NK-92 treated with Interleukin-12 subunit alpha and Interleukin-12 subunit beta, amount 100 ng/mL, for 24 hours (cell line): ENCODE results near the gene ZCCHC7.
"Not testable (repeated sequence)": the region's sequence is repeated elsewhere in the genome, so short reads cannot be mapped to it uniquely, and the experiment has no call there.

Experiments
- DNase-seq: peaks from one replicate; lab custom pipeline; 2025; lab: John Stamatoyannopoulos, UW

Gene ZCCHC7

DNA sequence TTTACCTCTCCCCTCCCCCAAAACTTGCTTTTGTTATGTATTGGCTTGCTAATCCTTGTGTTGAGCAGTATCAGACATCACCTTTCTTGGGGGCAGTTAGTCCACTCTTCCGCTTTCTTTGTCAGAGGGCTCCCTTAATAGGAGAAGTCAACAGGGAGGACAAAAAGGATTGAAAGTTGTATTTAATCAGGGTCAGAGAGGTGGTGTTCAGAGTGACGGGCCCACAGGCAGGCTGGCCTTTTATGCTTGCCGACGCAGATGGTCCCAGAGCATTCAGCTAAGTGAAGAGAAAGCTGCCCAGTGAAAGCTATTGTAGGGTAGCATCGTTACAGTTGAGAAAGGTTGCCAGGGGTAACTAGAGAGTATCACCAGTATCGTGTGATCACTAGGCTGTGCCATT is 131.1 kb downstream of the ZCCHC7 start:
- DNase-seq: no peak

DNA sequence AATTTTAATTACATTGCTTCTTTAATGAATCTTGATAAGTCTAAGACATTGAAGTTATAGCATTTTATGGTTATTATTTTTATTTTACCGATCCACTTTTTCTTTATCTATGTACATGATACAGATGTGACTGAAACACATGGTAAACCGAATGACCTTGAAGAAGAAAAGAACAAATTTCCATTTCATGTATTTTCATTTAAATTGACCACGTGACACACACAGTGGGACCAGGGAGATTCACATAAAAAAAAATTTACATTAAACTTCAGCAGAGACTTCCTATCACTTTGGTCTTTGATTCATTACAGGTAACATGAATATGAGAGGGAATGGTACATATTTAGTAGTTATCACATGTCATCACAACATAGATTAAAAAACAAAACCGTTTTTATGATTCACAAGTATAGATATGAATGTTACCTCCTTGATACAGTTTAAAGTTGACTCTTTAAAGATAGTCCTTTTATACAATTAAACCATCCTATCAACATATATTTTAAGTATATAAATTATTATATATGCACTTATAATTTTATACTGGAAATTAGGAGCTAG is 133.1 kb downstream of the ZCCHC7 start:
- no peak for DNase-seq

DNA sequence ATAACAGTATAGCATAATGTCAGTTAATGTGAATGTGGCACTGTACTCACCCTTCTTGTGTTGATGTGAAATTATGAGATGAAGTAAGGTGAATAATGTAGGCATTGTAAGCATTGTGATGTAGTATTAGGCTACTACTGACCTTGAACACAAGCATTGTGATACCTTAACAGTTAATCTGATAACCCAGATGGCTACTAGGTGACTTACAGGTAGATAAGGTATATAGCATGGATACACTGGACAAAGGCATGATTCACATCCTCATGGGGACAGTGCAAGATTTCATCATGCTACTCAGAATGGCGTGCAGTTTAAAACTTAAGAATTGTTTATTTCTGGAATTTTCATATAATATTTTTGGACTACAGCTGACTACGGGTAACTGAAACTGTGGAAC is 134.8 kb downstream of the ZCCHC7 start:
- DNase-seq: no peak

DNA sequence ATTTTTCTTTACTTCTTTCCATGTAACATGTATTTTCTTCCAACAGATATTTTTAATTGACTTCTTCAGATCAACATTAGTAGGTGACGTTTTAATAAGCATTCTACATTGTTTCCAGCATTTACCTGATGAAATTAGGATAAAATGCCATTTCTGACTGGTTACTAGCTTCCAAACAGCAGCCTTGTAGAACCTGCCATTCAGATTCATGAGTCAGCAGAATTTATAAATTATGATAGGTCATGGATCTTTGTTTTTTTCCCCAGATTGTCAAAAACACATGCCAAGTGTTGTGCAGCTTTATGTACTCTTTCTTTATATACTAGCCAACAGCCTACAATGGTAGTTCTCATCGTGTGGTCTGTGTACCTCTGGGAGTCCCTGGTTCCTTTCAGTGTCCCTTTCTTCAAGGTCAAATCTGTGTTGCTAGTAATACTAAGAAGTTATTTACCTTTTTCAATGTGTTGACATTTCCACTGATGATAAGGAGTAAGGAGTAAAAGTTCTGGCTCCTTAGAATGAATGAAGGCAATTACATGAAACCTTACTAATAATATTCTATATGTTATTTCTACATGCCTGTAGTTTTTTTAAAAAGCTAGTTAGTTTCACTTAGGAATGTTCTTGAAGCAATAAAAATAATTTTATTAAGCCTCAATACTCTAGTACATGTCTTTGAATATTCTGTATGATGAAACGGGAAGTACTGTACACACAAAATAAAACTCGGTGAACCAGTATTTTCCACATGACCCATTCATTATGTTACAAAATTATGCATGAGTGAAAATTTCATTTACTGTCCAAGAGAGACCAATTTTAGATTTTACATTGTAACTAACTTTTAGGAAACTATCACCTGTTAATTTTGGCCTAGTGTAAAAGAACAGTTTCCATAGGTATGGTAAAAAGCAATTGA is 135.8 kb downstream of the ZCCHC7 start:
- DNase-seq: no peak

DNA sequence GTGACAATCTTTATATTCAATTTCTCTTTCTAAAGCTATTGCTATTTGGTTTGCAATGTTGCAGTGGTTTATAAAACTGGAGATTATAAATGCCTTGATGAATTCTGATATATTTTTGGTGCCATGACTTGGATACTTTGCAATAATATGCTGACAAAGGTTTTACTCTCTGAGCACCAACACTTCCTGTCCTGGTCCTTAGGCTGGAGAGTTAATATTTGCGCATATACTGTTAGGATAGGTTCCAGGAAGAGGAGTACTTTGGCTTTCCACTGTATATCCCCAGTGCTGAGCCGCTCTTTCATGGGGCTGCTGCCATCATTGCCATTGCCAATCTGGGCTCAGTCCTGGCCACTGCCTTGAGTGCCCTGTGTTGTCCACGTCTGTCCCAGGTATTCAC is 139.6 kb downstream of the ZCCHC7 start:
- DNase-seq: no peak

DNA sequence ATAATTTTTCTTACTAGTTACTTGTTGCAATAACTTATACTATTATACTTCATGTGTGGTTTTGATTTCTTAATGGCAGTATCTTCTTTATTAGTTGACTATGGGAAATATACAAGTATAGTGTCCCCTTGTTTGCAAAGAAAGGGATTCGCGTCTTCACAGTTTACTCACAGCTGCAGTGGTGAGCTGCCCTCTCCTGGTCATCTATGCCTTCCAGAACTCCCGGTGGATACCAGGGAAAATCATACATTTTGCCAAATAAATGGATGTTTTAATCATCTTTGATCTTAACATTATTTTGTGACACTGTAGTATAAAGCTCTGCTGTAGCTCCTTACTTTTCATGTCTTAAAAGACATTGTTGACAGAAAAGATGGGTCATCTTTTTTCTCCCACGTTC is 142.0 kb downstream of the ZCCHC7 start:
- no peak for DNase-seq

DNA sequence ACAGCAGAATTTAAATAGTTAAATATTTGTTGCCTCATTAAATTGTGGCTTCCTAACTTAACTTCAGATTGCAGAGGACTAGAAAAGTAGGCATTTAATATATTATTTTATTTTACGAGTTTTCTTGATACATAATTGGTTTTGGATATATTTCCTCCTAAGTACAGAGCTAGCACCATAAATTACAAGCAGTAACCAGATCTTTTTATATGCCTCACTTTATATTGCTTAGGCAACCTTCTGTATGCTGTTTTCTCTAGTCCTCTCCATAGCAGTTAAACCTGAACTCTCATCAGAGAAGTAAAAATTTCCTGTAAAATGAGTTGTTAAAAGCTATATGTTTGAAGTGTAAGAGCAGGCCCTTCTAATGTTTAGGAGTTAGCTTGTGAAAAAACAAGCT is 144.2 kb downstream of the ZCCHC7 start:
- no peak for DNase-seq

DNA sequence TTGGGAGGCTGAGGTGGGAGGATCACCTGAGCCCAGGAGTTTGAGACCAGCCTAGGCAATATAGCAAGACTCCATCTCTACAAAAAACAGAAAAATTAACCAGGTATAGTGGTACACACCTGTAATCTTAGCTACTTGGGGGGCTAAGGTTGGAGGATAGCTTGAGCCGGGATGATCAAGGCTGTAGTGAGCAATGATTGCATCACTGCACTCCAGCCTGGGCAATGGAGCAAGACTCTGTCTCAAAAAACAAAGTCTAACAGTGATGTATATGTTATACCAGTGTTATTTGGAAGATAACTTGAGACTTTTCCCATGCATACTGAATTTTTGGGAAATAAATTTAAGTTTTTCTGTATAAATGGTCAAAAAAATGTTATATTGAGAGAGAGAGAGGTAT is 146.3 kb downstream of the ZCCHC7 start:
- DNase-seq: no peak

DNA sequence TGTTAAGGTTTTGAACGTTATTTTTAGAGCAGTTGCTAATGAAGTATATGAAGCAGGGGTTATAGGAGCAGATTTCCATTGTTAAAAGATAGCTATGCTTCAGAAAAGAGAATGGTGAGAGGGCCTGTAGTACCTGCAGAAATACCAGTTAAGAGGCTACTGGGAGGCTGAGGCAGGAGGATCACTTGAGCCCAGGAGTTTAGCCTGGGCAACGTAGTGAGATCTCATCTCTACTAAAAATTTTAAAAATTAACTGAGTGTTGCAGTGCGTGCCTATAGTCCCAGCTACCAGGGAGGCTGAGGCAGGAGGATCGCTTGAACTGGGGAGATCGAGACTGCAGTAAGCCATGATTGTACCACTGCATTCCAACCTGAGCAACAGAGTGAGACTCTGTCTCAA is 148.8 kb downstream of the ZCCHC7 start:
- DNase-seq: no peak

DNA sequence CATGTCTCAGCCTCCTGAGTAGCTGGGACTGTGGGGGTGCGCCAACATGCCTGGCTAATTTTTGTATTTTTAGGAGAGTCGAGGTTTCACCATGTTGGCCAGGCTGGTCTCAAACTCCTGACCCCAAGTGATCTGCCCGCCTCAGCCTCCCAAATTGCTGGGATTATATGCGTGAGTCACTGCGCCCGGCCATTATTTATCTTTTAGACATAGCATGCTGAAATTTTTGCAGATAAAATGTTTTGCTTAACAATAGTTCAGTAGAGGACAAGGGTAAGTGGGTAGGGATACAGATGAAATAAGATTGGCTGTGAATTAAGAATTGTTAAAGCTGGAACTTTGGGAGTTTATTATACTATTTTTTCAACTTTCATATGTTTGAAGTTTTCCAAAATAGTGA is 151.3 kb downstream of the ZCCHC7 start:
- DNase-seq: no peak

DNA sequence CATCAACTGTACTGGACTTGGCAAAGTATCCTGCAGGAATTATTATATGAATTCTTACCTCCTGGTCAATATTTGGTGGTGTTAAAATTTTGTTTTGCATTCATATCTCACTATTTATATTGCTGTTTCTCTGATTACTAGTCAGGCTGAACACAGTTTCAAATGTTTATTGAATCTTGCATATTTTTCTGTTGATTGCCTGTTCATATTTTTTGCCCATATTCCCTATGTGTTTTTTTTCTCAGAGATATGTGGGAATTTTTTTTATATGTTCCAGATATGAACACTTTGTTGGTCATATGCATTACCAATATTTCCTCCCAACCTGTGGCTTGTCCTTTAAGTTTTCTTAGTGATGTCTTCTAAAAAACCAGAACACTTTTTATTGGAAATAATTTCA is 153.2 kb downstream of the ZCCHC7 start:
- DNase-seq: no peak

DNA sequence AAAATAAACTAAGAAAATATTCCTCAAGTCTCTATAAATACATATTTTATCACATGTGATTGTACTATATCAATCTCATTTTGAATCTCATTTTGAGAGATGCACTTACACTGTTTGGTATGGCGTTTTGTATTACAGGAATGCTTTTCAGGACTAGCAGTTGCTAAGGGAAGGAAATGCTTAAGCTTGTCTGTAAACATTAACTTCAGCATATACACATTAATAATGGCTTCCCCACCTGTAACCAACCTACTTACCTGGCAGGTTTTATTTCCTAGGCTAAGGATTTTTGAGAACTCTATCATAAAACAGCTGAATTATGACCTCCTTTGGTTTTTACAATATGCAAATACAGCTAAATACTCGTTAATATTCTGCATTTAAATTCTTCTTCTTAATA is 161.2 kb downstream of the ZCCHC7 start:
- DNase-seq: no peak

DNA sequence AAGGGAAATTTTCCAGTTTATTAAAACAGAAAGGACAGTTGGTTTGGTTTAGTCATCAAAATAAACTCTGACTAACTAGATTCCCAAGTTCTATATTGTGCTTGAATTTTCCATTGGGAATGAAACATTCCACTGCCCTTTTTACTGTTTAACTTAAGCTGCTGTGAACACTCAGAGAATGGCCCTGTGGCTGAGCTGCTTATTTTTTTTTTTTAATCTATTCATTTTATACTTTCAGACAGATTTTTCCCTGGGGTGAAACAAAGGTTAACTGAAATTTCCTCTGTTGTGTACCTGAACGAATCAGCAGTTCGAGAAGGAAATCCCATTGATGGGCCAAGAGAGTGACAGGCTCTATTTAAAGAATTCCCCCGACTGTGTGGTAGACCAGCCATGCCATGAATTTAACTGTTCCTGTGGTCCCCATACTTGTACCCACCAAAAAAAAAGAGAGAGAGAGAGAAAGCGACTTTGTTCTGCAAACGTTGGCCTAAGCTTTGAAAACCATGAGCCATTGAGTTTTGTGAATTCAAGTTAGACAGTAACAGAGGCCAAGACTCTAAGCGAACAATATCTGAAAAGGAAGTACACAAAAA is 163.5 kb downstream of the ZCCHC7 start:
- DNase-seq: no peak

DNA sequence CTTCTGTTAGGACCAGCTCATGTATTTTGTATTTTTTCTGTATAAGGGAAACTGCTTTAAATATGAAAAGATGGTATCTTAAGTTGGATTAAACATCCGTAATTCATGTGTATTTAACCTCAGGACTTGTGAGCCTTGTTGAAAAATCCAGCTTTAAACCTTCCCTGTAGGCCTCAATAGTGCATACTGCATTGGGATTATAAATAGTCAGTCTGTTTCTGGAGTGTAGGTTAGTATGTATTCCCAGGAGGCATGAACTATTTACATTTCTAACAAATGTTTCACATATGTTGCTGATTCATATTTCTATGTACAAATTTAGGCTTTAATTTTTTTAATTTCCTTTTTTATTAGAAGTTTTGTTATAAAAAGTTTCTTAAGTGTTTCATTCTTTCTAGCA is 164.3 kb downstream of the ZCCHC7 start:
- no peak for DNase-seq

DNA sequence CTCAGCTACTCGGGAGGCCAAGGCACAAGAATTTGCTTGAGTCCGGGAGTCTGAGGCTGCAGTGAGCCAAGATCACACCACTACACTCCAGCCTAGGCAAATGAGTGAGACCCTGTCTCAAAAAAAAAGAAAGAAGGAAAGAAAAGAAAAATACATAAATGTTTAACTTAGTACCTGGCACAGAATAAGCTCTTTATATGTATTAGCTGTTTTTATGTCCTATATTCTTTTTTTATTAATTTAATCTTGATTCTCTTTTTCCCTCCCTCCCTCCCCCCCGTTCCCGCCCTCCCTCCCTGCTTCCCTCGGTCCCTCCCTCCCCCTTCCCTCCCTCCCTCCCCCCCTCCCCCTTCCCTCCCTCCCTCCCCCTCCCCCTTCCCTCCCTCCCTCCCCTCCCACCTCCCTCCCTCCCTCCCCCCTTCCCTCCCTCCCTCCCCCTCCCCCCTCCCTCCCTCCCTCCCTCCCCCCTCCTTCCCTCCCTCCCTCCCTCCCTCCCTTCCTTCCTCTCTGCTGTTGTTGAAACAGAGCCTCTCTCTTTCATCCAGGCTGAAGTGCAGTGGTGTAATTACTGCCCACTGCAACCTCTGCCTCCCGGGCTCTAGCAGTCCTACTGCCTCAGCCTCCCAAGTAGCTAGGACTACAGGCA is 166.3 kb downstream of the ZCCHC7 start:
- no peak for DNase-seq

DNA sequence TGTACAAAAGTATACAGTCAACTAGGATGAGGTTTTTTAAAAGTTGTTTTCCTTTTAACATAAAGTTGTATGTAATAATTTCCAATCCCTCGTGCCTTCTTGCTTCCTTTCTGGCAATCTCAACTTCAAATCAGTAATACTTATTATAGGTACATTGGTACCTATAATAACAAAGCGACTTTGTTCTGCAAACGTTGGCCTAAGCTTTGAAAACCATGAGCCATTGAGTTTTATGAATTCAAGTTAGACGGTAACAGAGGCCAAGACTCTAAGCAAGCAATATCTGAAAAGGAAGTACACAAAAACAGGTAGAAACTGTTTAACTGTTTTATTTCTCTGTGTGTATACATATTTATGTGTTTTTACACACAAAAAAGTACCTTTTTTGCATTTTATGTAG is 166.9 kb downstream of the ZCCHC7 start:
- DNase-seq: no peak

DNA sequence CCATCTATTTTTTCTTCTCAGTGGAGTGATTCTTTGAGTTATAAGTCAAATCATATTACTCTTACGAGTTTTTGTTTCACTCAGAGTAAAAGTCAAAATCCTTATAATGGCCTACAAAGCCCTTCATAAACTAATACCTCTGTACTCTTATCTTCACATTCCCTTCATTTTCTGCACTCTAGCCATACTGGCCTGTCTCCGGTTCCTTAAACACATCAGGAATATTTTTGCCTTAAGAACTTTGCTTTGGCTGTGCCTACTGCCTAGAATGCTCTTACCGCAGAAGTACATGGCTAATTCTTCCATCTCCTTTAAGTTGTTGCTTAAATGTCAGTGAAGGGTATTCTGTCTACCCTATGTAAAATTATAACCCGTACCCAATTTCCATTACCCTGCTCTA is 169.3 kb downstream of the ZCCHC7 start:
- no peak for DNase-seq

DNA sequence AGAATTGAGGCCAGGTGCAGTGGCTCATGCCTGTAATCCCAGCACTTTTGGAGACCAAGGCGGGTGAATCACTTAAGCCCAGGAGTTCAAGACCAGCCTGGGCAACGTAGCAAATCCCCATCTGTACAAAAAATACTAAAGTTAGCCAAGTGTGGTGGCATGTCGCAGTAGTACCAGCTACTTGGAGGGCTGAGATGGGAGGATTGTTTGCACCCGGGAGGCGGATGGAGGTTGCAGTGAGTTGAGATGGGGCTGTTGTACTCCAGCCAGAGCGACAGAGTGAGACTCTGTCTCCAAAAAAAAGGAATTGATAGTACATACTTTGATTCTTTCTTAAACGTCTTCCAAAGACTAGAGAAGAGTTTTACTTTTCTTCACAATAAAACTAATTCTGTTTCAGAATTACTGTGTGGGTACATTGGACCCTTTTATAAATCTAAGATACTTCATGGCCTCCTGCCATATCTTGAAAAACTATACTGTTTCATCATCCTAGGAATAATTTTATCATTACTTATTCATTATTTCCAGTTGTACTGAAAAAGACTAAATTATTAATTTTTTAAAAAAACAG is 170.1 kb downstream of the ZCCHC7 start:
- DNase-seq: no peak

DNA sequence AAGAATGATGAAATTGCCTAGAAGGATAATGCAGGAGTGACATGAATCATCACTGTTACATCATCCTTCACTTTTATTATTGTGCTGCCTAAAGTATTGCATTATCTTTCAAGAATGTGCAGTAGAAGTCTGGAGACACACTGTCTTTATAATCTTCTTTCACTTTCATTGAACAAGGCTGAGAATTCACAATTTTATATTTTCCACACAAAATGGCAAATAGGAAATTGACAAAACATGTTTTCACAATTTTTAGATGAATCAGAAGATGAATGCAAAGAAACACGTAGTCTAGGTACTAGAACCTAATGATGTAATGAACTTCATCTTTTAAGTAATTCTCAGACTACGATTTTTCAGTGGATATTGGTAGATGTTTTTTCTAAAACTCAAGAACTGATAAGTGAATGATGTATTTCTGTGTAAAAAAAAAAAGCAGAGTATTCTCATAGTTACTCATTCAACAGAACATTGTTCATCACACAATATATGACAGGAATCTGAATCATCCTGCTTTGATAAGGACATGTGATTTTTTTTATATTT is 170.6 kb downstream of the ZCCHC7 start:
- DNase-seq: no peak

DNA sequence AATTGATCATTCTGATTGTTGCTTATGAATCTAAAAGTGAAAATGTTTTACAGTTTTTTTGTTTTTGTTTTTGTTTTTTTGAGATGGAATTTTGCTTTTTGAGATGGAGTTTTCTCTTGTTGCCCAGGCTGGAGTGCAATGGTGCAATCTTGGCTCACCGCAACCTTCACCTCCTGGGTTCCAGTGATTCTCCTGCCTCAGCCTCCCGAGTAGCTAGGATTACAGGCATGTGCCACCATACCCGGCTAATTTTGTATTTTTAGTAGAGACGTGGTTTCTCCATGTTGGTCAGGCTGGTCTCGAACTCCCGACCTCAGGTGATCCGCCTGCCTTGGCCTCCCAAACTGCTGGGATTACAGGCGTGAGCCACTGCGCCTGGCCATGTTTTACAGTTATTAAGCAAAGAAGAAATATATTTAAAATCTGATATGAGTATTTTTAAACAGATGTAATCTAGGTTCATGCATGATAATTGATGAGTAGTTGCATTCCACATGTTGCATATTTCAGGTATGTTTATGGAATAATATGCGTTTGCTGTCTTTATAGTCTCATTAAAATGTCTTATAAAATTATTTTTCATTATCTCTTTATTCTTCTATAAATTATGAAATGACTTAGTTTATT is 171.4 kb downstream of the ZCCHC7 start:
- DNase-seq: not testable (repeated sequence)

DNA sequence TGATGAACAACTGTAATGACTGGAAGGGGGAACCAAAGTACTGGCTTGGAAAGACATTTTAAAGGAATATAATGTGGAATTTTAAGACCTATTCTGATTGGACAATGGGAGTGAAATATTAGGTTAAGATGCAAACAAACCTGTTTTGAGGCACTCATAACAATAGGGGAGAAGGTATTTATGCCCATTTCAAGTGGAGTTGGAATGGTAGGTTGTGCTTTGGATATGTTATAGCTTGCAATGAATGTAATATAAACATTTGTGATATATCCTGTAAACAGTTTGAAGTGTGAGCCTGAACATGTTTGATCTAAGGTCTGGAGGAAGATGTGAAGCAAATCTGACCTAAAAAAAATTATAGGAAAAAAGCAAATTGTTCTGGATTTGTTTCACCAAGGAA is 172.5 kb downstream of the ZCCHC7 start:
- no peak for DNase-seq
